ENCODE data around the gene COL8A1. TPM values are rescaled to one million over a fixed set of nuclear protein-coding genes. Genes with fewer than 3 reads are reported as not detected.
A peak's percentile ranks its signal among the peaks of the same experiment; 100 is the strongest.
"Not testable (repeated sequence)": the region's sequence is repeated elsewhere in the genome, so short reads cannot be mapped to it uniquely, and the experiment has no call there.

COL8A1 gene
- polyA plus RNA-seq, 3 donors, result 5.3 to 7.8 (median 5.3) TPM

GRCh38 chr3:99702953-99703943 lies 64.9 kb downstream of the COL8A1 start:
- no peak for DNase-seq (ENCODE audit: low read depth in 3 of 3, low spot score in 2 of 3)

DNA sequence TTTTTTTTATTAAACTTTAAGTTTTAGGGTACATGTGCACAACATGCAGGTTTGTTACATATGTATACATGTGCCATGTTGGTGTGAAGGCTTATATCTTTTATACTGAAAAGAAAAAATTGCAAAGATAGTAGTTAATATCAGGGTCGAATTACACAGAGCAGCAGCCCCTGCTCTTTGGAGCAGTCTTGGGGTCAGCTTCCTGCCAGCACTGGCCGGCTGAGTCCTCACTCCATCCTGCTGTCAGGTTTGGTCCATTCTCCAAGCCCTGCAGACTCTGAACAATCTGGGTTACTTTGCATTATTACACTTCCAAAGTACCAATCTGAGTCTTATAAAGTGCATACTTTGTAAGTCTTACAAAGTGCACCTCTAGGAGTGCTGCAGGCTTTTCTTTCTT lies 66.0 kb downstream of the COL8A1 start:
- DNase-seq (ENCODE audit: low read depth in 3 of 3, low spot score in 2 of 3), result no peak

GRCh38 chr3:99706410-99706809 lies 68.0 kb downstream of the COL8A1 start:
- no peak for DNase-seq (ENCODE audit: low read depth in 3 of 3, low spot score in 2 of 3)

GRCh38 chr3:99708207-99708745 lies 69.9 kb downstream of the COL8A1 start:
- DNase-seq (ENCODE audit: low read depth in 3 of 3, low spot score in 2 of 3), result no peak

GRCh38 chr3:99709686-99710085 lies 71.3 kb downstream of the COL8A1 start:
- no peak for DNase-seq (ENCODE audit: low read depth in 3 of 3, low spot score in 2 of 3)

DNA sequence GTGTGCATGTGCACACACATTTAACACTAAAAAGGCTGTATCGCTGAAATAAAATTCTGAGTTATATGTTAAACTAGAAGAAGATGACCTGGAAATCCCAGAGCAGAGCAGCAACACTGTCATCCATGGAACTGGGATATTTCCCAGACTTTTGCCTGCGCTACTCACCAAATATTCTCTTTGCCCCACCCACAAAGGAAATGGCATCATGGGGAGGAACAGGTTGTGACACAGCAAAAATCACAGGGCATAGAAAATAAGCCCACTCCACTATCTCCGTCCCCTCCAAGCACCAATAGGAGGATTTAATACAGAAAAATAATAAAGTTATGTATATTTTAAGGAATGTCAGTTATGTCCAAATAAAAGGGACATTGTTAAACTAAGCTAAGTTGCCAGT lies 71.7 kb downstream of the COL8A1 start:
- no peak for DNase-seq (ENCODE audit: low read depth in 3 of 3, low spot score in 2 of 3)

DNA sequence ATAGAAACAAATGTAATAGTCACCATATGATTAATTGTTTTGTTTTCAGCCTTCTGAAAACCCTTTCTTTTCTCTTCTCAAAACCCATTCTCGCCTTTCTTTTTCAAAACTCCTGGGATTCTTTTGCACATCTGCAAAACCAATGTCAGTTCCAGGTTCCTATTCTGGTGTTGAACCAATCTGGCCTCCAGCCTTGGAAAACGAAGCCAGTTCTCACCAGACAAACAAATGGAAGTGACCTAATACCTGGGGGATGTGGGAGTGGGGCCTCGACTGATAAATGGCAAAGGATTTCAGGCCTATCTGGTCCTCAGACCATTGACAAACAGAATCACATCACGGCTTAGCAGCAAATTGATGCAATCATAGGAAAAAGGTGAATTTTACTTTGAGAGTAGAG lies 73.0 kb downstream of the COL8A1 start:
- DNase-seq (ENCODE audit: low read depth in 3 of 3, low spot score in 2 of 3), result no peak

DNA sequence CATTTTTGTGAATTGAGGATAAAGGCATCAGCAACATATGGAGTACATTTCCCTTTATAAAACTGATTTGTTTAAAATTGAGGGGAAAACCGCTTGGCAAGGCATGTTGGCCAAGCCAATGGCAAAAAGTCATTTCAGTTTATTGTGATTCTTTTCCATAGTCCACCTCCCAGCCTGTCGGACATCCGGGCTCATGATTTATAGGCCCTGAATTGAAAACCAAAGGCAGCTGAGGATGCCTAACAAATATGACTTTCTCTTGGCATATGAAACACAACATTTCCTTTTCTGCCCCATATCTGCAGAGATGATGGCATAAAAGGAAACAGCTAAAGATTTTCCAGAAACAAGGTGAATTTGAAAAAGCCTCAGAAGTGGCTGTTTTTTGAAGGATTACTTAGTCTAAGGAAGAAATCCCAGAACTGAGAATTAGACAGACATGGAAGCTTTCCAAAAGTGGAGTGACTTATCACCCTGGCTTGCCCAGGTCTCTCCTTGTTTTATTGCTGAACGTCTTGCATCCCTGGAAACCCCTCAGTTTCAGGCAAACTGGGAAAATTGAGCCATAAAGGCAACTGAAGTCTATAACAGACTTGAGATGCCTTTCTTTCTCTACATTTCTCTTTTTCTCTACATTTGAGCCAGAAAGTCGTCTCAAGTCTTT lies 74.0 kb downstream of the COL8A1 start:
- DNase-seq (ENCODE audit: low read depth in 3 of 3, low spot score in 2 of 3), result no peak

GRCh38 chr3:99713440-99713839 lies 75.0 kb downstream of the COL8A1 start:
- DNase-seq (ENCODE audit: low read depth in 3 of 3, low spot score in 2 of 3), result no peak

GRCh38 chr3:99714146-99714545 lies 75.8 kb downstream of the COL8A1 start:
- DNase-seq (ENCODE audit: low read depth in 3 of 3, low spot score in 2 of 3), result no peak

DNA sequence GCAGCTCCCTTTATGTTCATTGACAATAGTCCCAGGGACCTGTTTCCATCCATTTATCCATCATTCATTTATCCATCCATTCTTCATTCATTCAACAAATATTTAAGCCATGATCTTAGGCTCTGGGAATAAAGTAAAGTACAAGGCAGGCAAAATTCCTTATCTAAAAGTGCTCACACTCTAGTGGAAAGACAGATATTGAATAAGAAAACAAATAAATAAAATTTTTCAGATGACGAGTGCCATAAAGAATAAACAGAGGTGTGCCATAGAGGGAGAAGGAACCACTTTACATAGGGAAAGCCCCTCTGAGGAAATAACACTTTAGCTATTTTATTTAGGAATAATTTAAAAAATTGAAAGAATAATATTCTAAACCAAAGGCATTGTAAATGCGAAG lies 76.2 kb downstream of the COL8A1 start:
- DNase-seq (ENCODE audit: low read depth in 3 of 3, low spot score in 2 of 3), result no peak

GRCh38 chr3:99716463-99716995 lies 78.1 kb downstream of the COL8A1 start:
- DNase-seq (ENCODE audit: low read depth in 3 of 3, low spot score in 2 of 3), result no peak

- no peak for DNase-seq (ENCODE audit: low read depth in 3 of 3, low spot score in 2 of 3)
Measured at GRCh38 chr3:99720985-99721632, 82.7 kb downstream of the COL8A1 start.

DNA sequence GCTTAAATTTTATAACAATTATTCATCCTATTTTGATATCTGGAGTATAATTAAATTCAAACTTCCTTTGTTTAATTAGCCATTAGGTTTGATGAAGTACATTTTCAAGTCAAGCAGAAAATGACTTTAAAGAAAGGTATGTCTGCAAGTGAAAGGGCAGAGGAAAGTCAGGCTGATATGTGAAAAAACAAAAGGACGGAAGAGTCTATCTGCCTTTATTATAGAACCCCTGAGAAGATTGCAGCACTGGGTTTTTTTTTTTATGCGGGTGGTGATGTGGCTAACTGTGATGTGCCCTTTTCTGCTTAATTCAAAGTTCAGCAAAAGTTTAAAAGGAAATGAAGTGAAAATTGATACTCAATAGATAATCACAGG lies 83.2 kb downstream of the COL8A1 start:
- no peak for DNase-seq (ENCODE audit: low read depth in 3 of 3, low spot score in 2 of 3)

GRCh38 chr3:99724276-99724675 lies 85.9 kb downstream of the COL8A1 start:
- DNase-seq (ENCODE audit: low read depth in 3 of 3, low spot score in 2 of 3), result no peak

DNA sequence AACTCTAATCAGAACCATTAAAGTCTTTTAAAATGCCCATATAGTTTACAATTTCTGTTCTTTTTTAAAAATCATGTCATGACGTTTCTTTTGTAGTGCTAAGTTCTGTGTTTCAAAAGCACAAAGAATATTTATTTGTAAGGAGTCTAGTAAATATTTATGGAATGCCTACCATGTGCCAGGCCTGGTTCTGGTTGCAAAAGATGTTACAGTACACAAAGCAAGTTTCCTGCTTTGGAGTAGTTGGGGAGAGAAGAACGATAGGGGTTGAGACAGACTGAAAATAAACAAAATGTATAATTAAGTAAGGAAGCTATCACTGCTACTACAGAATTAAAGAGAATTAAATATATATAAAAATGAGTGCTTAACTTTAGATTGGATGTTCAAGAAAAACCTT lies 92.5 kb downstream of the COL8A1 start:
- no peak for DNase-seq (ENCODE audit: low read depth in 3 of 3, low spot score in 2 of 3)

- DNase-seq (ENCODE audit: low read depth in 3 of 3, low spot score in 2 of 3), result no peak
Measured at GRCh38 chr3:99731499-99731898, 93.1 kb downstream of the COL8A1 start.

GRCh38 chr3:99740371-99740770 lies 102.0 kb downstream of the COL8A1 start:
- DNase-seq (ENCODE audit: low read depth in 3 of 3, low spot score in 2 of 3), result not testable (repeated sequence)

DNA sequence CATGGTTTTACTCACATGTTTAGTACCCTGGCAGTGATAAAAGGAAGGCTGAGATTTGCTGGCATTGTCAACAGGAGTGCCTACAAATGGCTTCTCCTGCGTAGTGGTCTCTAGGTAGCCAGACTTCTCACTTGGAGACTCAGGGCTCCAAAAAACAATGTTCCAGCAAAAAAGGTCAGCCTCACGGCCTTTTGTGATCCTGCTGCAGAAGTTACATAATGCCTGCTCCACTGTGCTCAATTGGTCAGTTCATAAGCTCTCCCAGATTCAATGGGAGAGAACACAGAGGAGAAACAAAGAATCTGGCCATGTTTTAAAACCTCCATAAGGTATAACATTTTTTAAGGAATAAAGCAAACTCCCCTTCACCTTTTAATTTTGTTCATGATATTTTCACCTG lies 103.2 kb downstream of the COL8A1 start:
- DNase-seq (ENCODE audit: low read depth in 3 of 3, low spot score in 2 of 3), result no peak

GRCh38 chr3:99747915-99748314 lies 109.5 kb downstream of the COL8A1 start:
- DNase-seq (ENCODE audit: low read depth in 3 of 3, low spot score in 2 of 3), result peak in 1 of 3 donors; percentile 15

DNA sequence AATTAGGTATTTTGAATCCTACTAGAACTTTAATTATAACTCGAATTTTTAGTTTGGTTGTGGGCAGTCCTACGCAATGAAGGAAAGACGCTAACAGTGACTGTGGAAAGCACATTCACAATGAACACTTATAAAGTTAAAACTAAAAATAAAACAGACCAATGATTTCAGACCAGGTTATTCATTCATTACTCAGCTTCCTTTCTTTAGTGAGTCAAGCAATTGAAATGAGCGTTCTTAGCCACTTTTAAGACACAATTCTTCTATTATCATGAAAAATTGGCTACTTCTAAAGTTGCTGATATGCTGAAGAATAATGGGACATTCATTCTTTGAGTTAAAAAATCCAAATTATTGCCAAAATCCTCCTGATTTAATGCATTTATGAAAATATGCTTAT lies 113.3 kb downstream of the COL8A1 start:
- no peak for DNase-seq (ENCODE audit: low read depth in 3 of 3, low spot score in 2 of 3)

All from right renal cortex interstitium (tissue), 3 donors.